ENCODE measurements around the gene FAM217B. TPM values are rescaled to one million over a fixed set of nuclear protein-coding genes. Genes with fewer than 3 reads are reported as not detected.
A peak's percentile ranks its signal among the peaks of the same experiment; 100 is the strongest.

FAM217B gene
- total RNA-seq, 1 experiment from 2014 or later: 8.1 TPM

GRCh38 chr20:59932616-59933295 is 7.4 kb upstream of the FAM217B start (continued):
- TF ChIP-seq RAD21 (IDR thresholded peaks at IDR 0.05; ENCODE audit: low read depth) (no peak), JUND (IDR thresholded peaks at IDR 0.05) (no peak), YY1 (IDR thresholded peaks at IDR 0.05; ENCODE audit: extremely low read depth, insufficient replicate concordance, low read depth, low read length) (no peak), TCF7L2 (IDR thresholded peaks at IDR 0.05; ENCODE audit: borderline replicate concordance, extremely low read depth, insufficient read depth, insufficient read length) (no peak), CEBPB (IDR thresholded peaks at IDR 0.05; ENCODE audit: low read depth) (no peak)

GRCh38 chr20:59933296-59933848 is 6.8 kb upstream of the FAM217B start, which contains the start of gene SYCP2:
SYCP2 (minus strand) TSS chr20:59933637; CDS start chr20:59922413, 11,224 bp downstream.
- POLR2A ChIA-PET: no interaction called here
- H3K79me2 ChIP-seq (ENCODE audit: insufficient read depth, low read length): no peaks in the 10 kb centered on the region
- no TSS peak for BruUV-seq (replicated peaks)
- H3K36me3 ChIP-seq (ENCODE audit: control insufficient read depth in 1 of 2, insufficient read depth in 2 of 2, low read length in 2 of 2): no peaks in the 10 kb centered on the region
- RAD21 ChIA-PET (ENCODE audit: low non-redundant PET in 1 of 2, low total read pairs in 2 of 2, uncharacterized antibody in 2 of 2, unreplicated experiment in 2 of 2): no interaction called here
- no peaks in the 10 kb centered on the region for H4K20me1 ChIP-seq (ENCODE audit: insufficient read depth)
- CTCF ChIA-PET: interaction anchor here (1.1 to 2.8 kb wide), 11 partner anchors 8 to 59 kb away, joined by 3 to 14 read pairs (median 5); no protein-coding TSS in a partner anchor
- peak within 1 kb of the TSS; percentile 63 for H3K4me2 ChIP-seq (ENCODE audit: low read length)
- no peaks in the 10 kb centered on the region for H3K9me3 ChIP-seq (ENCODE audit: control insufficient read depth in 1 of 2, insufficient read depth in 1 of 2, low read depth in 1 of 2, low read length in 2 of 2)
- H3K9me2 ChIP-seq (ENCODE audit: insufficient read depth): no peaks in the 10 kb centered on the region
- peaks cover 2 to 8% of the 10 kb centered on the region in 2 experiments; a peak in 3 of 4 replicates for H3K4me1 ChIP-seq (ENCODE audit: control insufficient read depth in 1 of 2, insufficient read depth in 2 of 2, low read length in 2 of 2)
- H3K27me3 ChIP-seq (ENCODE audit: insufficient read depth, low read length): no peaks in the 10 kb centered on the region; the same call in 1 of the 2 replicates
- intact Hi-C loops (cut with micrococcal nuclease): no loop called here
- H2AFZ ChIP-seq (ENCODE audit: low read depth, low read length, poor library complexity, severe bottlenecking): peak within 1 kb of the TSS; percentile 74
- H3K4me3 ChIP-seq (replicated peaks in 1 of 2; ENCODE audit: low read depth in 1 of 2, low read length in 2 of 2): peak within 1 kb of the TSS in 1 of 2 experiments; percentile 18; a peak in 1 of 4 replicates
- DNase-seq (ENCODE audit: low read depth, low spot score) (no peak), ATAC-seq (no peak; the same call in 1 of the 2 replicates)
- no peak within 1 kb of the TSS for H3K27ac ChIP-seq (ENCODE audit: low read depth, low read length)
- no peak within 1 kb of the TSS for H3K9ac ChIP-seq (ENCODE audit: low read length)
- no peak for TF ChIP-seq EGR1 (IDR thresholded peaks at IDR 0.05; ENCODE audit: low read depth)
- TF ChIP-seq CTCF (IDR thresholded peaks at IDR 0.05 in 2 of 3, conservative IDR thresholded peaks at IDR 0.05 in 1 of 3; ENCODE audit: borderline replicate concordance in 1 of 3, insufficient read depth in 1 of 3, low read depth in 2 of 3, low read length in 2 of 3): no peak
- no peak for TF ChIP-seq ZBTB33 (IDR thresholded peaks at IDR 0.05; ENCODE audit: extremely low read depth, insufficient replicate concordance, low read length)
- no peak for TF ChIP-seq SRF (IDR thresholded peaks at IDR 0.05; ENCODE audit: low read depth)
- TF ChIP-seq MAX (IDR thresholded peaks at IDR 0.05): no peak
- TF ChIP-seq ATF3 (IDR thresholded peaks at IDR 0.05): no peak
- no peak for TF ChIP-seq FOSL1 (IDR thresholded peaks at IDR 0.05; ENCODE audit: low read depth)
- TF ChIP-seq POLR2A (IDR thresholded peaks at IDR 0.05; ENCODE audit: borderline replicate concordance, extremely low read depth, insufficient read depth, insufficient read length): no peak
- TF ChIP-seq TCF7L2 (IDR thresholded peaks at IDR 0.05; ENCODE audit: borderline replicate concordance, extremely low read depth, insufficient read depth, insufficient read length): no peak
- no peak for TF ChIP-seq SP1 (IDR thresholded peaks at IDR 0.05; ENCODE audit: low read depth)
- TF ChIP-seq CEBPB (IDR thresholded peaks at IDR 0.05; ENCODE audit: low read depth): no peak
- no peak for TF ChIP-seq CBX3 (IDR thresholded peaks at IDR 0.05; ENCODE audit: low read depth)
- no peak for TF ChIP-seq ELF1 (IDR thresholded peaks at IDR 0.05; ENCODE audit: borderline replicate concordance, low read depth)
- no peak for TF ChIP-seq EZH2phosphoT487 (IDR thresholded peaks at IDR 0.05; ENCODE audit: borderline replicate concordance)
- no peak for TF ChIP-seq YY1 (IDR thresholded peaks at IDR 0.05; ENCODE audit: extremely low read depth, insufficient replicate concordance, low read depth, low read length)
- no peak for TF ChIP-seq ZFX (IDR thresholded peaks at IDR 0.05)
- TF ChIP-seq ZNF274 (IDR thresholded peaks at IDR 0.05; ENCODE audit: low read depth, low read length): no peak

All from HCT116 (cell line).